Activated T-helper 9 cell treated with anti-CD3 and anti-CD28 coated beads, Interleukin-2, amount 50 U/mL, for 16 hours (primary cell): ENCODE results near the gene AP3B1.

ENCODE experiments used
- DNase-seq: peaks from one replicate; pipeline ENCODE4 v3.0.0-alpha.2; 2020; ENCODE audit warnings: low read depth

Gene AP3B1

DNA sequence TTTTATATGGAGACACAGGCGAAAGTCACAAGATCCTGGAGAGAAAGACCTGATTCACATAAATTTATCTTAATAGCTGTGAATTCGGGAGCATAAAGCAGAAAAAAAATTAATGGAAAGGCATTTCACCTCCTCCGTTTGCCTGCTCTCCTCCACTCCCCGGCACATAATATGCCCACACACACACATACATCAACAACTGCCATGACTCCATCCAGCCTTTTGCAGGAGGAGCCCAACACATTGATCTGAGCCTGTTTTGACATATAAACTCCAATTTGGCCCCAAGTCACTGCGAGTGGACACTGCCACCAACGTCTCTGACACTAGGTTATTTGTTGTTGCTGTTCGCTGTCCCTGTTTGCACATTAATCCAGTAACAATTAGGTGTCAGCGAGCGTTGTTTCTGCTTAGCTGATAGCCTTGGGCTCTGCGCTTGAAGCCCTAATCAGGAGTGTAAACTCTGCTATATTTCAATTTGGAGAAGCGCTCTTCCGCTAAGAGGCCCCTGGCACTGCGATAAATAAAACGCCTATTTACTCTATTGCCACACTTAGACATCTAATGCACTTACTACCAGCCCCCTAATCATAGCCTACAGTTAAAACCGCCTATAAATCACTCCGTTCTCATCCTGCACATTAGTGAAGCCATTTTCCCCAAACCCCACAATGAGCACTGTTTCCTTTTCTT lies 322.6 kb downstream of the AP3B1 start:
- DNase-seq: no peak

DNA sequence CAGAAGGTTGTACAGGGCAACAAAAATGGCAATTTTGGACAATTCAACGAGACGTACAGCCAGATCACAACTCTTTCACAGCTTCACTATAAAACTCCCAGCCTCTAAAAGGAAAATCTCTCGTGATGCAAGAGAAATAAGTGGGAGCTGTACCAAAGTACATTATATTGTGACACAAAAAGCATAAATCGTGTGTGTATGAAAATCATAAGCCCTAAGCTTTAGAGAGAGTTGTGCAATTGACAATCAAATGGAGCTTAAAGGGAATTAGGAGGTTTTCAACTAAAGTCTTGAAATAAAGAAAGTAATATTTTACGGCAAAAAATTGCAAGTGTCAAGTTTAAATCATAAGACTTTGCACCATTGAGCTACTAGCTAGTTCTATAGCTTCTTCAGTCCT lies 323.6 kb downstream of the AP3B1 start:
- DNase-seq: no peak

DNA sequence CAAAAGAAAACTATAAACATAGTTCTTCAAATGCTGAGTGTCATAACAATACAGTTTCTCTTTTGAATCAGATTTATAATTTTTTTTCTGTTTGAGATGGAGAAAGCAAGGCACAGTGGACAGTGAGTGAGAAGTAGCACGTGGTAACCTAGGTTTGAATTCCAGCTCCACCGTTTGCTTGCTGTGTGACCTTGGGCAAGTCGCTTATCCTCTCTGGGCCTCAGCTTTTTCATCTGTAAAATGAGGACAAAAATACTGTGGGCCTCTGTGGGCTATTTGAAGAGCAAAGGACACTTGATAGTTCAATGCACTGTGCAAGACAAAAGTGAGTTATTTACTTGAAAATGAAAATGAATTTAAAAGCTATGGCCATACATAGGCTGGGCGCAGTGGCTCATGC lies 330.7 kb downstream of the AP3B1 start:
- no peak for DNase-seq

DNA sequence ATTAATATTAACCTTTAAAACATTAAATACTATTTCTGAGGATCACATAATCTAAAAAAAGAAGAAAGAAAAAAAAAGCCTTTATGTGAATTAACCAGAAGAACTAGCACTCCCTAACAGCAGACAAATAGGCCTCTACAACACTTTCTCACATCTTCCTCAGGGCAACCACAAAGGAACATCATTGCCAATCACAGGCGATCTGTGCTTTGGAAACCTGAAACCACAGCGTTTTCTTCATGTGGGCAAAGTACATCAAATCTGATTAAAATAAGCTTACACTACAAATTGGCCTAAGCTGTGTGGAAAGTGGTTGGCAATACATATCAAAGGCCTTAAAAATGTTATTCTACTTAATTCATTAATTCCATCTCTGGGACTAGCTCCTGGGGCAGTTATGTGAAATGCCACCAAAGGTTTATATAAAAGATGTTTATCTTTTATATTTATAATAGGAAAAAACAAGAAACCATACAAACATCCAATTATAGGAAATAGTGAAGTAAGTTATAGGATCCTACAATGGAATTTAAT lies 333.6 kb downstream of the AP3B1 start:
- DNase-seq: no peak

DNA sequence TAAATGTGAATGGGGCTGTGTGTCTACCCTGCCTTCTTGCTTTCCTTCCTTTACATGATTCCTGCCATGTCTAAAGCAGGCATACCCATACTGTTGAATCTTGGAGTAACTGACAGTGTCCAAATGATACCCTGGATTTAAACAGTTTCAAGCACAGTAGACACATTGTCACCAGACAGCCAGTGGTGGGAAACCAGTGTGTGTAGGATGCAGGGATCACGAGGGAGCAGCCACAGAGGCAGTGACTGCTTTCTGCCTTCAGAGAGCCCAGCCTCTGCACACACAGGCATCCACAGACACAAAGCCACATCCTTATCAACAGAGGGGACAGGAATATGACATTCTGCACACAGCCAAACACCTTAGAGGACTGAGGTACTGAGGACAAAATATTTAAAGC lies 334.2 kb downstream of the AP3B1 start:
- no peak for DNase-seq

DNA sequence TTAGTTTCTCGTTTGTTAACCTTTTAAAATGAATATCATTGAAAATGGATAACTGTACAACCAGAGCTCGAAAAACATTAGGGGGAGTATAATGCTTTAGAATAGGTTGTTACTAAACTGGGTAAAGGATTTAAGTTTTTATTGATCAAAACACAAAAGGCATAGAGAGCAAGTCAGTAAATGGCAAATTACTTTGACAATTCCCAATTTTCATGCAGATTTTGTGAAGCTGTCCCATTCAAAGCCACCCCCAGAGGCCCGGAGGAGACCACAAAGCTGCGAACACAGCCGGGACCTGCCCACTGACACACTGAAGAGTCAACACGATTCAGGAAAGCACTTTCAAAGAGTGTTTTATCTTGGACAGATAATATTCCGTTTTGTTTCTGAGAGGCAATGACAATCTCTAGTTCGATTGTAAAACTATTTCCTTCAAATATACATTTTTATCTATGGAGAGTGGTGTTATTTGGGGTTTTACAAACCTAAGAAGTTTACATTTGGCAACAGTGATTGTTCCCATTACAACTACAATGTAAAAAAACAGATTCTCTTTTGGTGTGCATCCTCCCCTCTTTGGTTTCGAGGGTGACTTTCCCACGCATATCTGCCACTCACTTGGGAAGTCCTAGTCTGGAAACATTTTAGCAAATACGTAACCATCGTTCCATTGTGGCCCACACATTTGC lies 335.7 kb downstream of the AP3B1 start:
- DNase-seq: no peak

DNA sequence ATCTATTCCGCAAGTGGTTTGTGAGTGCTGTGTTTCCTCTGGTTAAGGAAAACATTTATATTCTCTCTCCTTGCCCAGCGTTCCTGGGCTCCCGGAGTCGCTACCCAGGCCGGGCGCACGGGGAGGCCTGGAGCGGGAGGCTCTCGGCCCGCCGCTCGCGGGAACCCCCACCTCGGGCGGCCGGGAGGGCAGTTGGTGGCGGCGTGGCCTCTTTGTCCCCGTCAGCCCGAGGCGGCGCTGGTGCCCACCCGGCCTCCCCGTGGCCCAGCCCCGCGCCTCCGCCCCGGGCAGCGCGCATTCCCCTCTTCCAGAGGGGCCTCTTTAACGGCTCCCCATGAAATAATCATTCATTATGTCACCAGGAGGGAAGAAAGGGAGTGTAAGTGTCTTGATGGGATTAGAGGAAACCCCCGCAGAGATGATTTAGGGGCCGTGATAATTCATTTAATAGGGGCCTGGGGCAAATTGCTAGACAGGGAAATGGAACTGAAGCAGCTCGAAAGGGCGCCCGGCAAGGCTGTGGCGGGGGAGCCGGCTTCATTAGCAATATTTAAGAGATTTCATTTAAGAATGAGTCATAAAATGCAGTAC lies 336.5 kb downstream of the AP3B1 start:
- DNase-seq: no peak

DNA sequence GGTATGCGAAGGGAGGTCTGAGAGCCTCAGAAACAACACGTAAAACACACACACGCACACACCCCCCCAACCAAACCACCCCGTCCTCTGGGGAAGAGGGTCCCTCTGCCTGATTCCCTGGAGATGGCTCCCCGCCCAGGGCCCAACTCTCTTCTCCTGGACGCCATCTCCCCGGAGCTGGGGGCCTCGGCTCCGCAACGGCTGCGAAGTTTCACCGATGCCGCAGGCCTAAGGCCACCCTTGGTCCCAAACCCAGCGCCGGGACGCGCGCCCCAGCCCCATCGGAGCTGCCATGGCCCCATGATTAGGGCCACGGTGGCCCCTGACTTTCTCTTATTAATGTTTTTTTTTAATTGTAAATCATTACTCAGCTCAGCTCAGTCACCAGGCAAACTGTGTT lies 337.0 kb downstream of the AP3B1 start:
- no peak for DNase-seq

DNA sequence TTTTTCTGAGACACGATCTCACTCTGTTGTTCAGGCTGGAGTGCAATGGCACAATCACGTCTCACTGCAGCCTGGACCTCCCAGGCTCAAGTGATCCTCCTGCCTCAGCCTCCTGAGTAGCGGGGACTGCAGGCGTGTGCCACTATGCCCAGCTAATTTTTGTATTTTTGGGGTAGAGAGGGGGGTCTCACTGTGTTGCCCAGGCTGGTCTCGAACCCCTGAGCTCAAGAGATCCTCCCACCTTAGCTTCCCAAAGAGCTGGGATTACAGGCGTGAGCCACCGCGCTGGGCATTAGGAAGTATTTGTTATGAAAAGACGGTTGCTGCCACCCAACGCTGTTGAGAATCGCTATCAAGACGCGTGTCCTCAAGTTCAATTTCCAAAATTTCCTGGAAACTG lies 337.4 kb downstream of the AP3B1 start:
- DNase-seq: no peak

DNA sequence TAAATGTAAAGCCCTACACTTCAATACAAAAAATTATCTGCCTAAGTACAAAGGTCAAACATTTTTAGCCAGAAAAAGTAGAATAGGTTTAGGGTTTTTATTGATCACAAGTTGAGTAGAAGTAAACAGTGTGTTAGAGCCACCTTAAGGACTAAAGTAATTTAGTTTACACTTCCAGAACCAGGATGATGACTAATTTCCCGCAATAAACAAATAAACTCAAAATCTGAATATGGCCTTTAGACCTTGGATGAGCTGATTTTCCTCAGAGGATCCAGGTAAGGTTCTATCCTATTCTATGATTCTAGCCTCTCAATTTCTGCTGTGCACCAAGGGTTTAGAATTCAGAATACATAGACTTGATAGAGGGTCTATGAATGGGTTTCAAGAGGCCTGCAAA lies 338.9 kb downstream of the AP3B1 start:
- DNase-seq: no peak

DNA sequence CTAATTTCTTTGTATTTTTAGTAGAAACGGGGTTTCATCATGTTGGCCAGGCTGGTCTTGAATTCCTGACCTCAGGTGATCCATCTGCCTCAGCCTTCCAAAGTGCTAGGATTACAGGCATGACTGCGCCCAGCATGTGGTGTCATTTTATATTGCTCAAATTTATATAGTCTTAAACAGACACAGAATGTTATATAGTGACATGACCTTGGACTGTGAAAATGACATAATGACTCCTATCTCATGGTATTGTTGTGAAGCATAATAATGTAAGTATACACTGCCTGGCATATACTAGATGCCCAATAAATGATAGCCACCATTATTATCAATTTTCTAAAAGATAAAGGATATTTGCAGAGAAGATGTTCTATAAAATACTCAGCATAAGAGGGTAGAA lies 341.1 kb downstream of the AP3B1 start:
- DNase-seq: no peak

DNA sequence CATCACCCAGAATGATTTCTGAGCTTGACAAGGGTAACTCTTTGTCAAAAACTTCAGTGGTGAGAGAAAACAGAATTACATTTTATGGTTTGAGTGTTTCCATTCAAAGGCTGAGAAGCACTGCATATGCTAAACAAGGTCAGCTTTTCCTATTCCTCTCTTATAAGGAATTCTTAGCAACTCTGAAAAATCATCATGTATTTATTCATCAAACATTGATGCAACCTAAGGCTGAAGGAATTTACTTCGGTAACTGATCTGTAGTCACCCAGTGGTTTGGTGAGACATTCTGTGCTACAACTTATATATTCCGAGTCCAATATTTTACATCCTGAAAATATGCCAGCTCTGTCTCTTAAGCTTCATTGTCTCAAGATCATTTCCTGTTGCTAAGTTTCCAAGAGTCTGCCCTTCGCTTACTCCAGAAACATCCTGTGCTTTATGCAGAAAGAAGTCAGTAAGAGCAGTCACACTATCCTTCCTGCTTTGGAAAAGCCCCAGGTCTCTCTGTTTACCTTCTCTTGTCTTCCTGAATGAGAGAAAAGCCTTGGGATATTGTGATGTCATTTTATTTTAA lies 341.8 kb downstream of the AP3B1 start:
- no peak for DNase-seq
